Tibial nerve (tissue), 4 donors: ENCODE data around the gene ZNF586. TPM values are rescaled to one million over a fixed set of nuclear protein-coding genes. Genes with fewer than 3 reads are reported as not detected.
A peak's percentile ranks its signal among the peaks of the same experiment; 100 is the strongest.
"Not testable (repeated sequence)": the region's sequence is repeated elsewhere in the genome, so short reads cannot be mapped to it uniquely, and the experiment has no call there.

Experiments
- DNase-seq, 2 donors: peaks; one replicate each; pipeline ENCODE4 v3.0.0-alpha.2; 2019; ENCODE audit warnings: low spot score in 2 of 2
- H3K27ac ChIP-seq, 4 donors: fragments of 200-600 bp; sonication (generic) in 3 of 4; one replicate each; pipeline ENCODE4 v1.5.1; 2017 to 2019; ENCODE audit warnings: mild to moderate bottlenecking in 1 of 4
- H3K27me3 ChIP-seq, 2 donors: fragments of 200-600 bp; sonication (generic) in 1 of 2; one replicate each; pipeline versions ENCODE4 v1.5.1 to v1.6.0; 2017 to 2019
- H3K36me3 ChIP-seq, 3 donors: fragments of 200-600 bp; sonication (generic); one replicate each; pipeline ENCODE4 v1.5.1; 2018 to 2019
- H3K4me1 ChIP-seq, 4 donors: fragments of 200-600 bp; sonication (generic) in 3 of 4; one replicate each; pipeline ENCODE4 v1.5.1; 2017 to 2019
- H3K4me3 ChIP-seq, 4 donors: fragments of 200-600 bp; sonication (generic) in 3 of 4; one replicate each; pipeline ENCODE4 v1.5.1; 2017 to 2019; ENCODE audit warnings: mild to moderate bottlenecking in 1 of 4, moderate library complexity in 1 of 4
- H3K9me3 ChIP-seq, 4 donors: fragments of 200-600 bp; sonication (generic) in 3 of 4; one replicate each; pipeline ENCODE4 v1.5.1; 2017 to 2019
- CTCF ChIP-seq, 5 experiments: fragments of 200-600 bp in 3 of 5; fragments of 450-650 bp in 2 of 5; sonication (generic) in 3 of 5; IDR thresholded peaks; one replicate each; pipeline ENCODE4 v1.5.1; 2016 to 2019; ENCODE audit warnings: antibody characterized with exemption in 5 of 5, mild to moderate bottlenecking in 3 of 5, moderate library complexity in 2 of 5
- EP300 ChIP-seq, 2 donors: sonication (generic); formaldehyde crosslinking; IDR thresholded peaks; one replicate each; pipeline ENCODE4 v1.6.1; 2017; ENCODE audit warnings: antibody characterized with exemption in 2 of 2, mild to moderate bottlenecking in 1 of 2
- POLR2A ChIP-seq, 2 donors: fragments of 450-650 bp; IDR thresholded peaks; one replicate each; pipeline ENCODE4 v1.6.1; 2017; ENCODE audit warnings: antibody characterized with exemption in 2 of 2, mild to moderate bottlenecking in 2 of 2, moderate library complexity in 2 of 2
- WGBS, 2 donors: methylation state at CpG; one replicate each; pipeline ENCODE4 v1.1.5; 2018; 5-methylcytosine and 5-hydroxymethylcytosine counted together
- total RNA-seq, 4 donors: library from RNA; depleted of rRNA; stranded (reverse); fragments of >200 nt; gene quantifications; one replicate each; pipeline ENCODE4 v1.1.0, GENCODE V29; 2016

ZNF586 gene
- total RNA-seq, 4 donors from 2014 or later, result 7.9 to 18.8 (median 13.4) TPM

DNA sequence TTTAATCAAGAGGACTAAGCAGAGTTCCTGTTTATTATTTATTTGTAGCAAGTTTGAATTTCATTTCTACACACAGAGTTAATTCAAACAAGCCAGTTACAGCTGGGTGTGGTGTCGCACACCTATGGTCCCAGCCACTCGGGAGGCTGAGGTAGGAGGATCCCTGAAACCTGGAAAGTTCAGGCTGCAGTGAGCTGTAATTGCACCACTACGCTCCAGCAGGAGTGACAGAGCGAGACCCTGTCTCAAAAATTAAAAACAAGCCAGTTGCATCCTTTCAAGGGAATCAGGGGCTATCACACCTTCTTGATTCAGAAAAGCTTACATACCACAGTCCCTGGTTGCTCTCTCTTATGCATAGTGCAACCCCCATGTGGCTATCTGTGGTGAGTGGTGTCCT, 19.8 kb downstream of the ZNF586 start:
- TF ChIP-seq POLR2A (IDR thresholded peaks at IDR 0.05), result no peak
- no peak for TF ChIP-seq CTCF (IDR thresholded peaks at IDR 0.05)
- no peak for TF ChIP-seq EP300 (IDR thresholded peaks at IDR 0.05)
- no peaks in the 10 kb centered on the region for H3K4me1 ChIP-seq
- H3K27ac ChIP-seq, result no peak overlapping the region
- 95 to 96% methylated on average over 4 of the region's 4 CpGs for WGBS, 2 donors
- H3K9me3 ChIP-seq, result peaks cover 0 to 97% (median 26%) of the 10 kb centered on the region in 4 donors
- no peaks in the 10 kb centered on the region for H3K27me3 ChIP-seq
- H3K4me3 ChIP-seq, result no peak overlapping the region
- no peak for DNase-seq
- H3K36me3 ChIP-seq, result peaks cover 0 to 97% (median 0%) of the 10 kb centered on the region in 3 donors

GRCh38 chr19:57796580-57796979, 27.1 kb downstream of the ZNF586 start:
- not testable (repeated sequence) for H3K4me1 ChIP-seq, H3K27ac ChIP-seq, H3K27me3 ChIP-seq, H3K4me3 ChIP-seq, DNase-seq
- Histone ChIP-seq H3K36me3 (peaks cover 0 to 91% (median 0%) of the 10 kb centered on the region in 3 donors), H3K9me3 (peaks cover 0 to 81% (median 3%) of the 10 kb centered on the region in 4 donors)
- 89 to 100% methylated on average over 1 of the region's 1 CpG for WGBS, 2 donors

DNA sequence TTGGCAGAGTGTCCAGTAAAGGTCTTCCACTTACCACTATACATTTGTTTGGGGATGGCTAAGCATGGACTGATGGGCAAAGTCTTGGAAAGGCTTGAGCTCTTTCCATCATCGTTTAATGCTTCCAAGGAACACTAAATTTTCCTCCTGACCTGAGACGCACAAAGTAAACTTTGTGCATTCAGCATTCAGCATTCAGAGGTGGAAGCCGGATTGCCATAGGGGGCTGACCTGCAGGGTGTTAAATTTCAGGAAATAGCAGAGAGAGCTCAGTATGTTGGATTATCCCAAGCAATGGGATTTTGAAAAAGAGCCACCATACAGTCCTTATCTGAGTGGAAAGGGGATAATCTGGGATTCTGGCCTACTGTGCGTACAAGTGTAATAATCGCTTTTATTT, 31.2 kb downstream of the ZNF586 start:
- Histone ChIP-seq H3K4me3 (no peak overlapping the region), H3K27me3 (no peaks in the 10 kb centered on the region), H3K27ac (no peak overlapping the region), H3K9me3 (peaks cover 0 to 59% (median 0%) of the 10 kb centered on the region in 4 donors), H3K4me1 (peaks cover 0 to 15% (median 0%) of the 10 kb centered on the region in 4 donors), H3K36me3 (peaks cover 0 to 71% (median 0%) of the 10 kb centered on the region in 3 donors)
- TF ChIP-seq CTCF (IDR thresholded peaks at IDR 0.05) (no peak), EP300 (IDR thresholded peaks at IDR 0.05) (no peak), POLR2A (IDR thresholded peaks at IDR 0.05) (no peak)
- DNase-seq, result no peak
- 61 to 70% methylated on average over 5 of the region's 5 CpGs for WGBS, 2 donors

- Histone ChIP-seq H3K36me3 (peaks cover 0 to 71% (median 0%) of the 10 kb centered on the region in 3 donors), H3K9me3 (peaks cover 0 to 51% (median 0%) of the 10 kb centered on the region in 4 donors), H3K27me3 (no peaks in the 10 kb centered on the region), H3K27ac (no peak overlapping the region), H3K4me1 (peaks cover 0 to 15% (median 0%) of the 10 kb centered on the region in 4 donors), H3K4me3 (no peak overlapping the region)
- WGBS, 2 donors, result 87 to 93% methylated on average over 4 of the region's 4 CpGs
- TF ChIP-seq POLR2A (IDR thresholded peaks at IDR 0.05), result no peak
- DNase-seq, result no peak
Measured at GRCh38 chr19:57802269-57802668, 32.8 kb downstream of the ZNF586 start.

DNA sequence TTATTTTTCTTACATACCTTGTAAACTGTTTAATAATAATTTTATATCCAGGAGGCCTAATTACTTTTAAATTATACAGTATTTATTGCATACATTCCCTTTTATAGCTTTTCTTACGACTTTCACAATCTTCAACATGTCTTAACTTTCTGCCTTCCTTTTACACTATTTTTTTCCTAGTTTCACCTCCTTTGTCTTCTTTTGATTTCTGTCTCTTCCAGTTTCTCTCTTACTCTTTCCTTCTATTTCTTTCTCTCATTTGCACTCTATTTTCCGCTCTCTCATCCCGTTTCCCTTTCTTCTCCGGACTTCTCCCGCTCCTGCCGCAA, 33.8 kb downstream of the ZNF586 start:
- H3K9me3 ChIP-seq, result peaks cover 0 to 49% (median 0%) of the 10 kb centered on the region in 4 donors
- peak overlapping the region in 3 of 4 donors; percentile 35 to 72 (median 72) for H3K27ac ChIP-seq
- DNase-seq, result no peak
- H3K4me3 ChIP-seq, result peak overlapping the region; percentile 21 to 55 (median 41)
- H3K36me3 ChIP-seq, result peaks cover 0 to 74% (median 4%) of the 10 kb centered on the region in 3 donors
- TF ChIP-seq POLR2A (IDR thresholded peaks at IDR 0.05) (no peak), EP300 (IDR thresholded peaks at IDR 0.05) (no peak), CTCF (IDR thresholded peaks at IDR 0.05) (no peak)
- no peaks in the 10 kb centered on the region for H3K27me3 ChIP-seq
- 8 to 11% methylated on average over 6 of the region's 6 CpGs for WGBS, 2 donors
- peaks cover 0 to 15% (median 0%) of the 10 kb centered on the region in 4 donors for H3K4me1 ChIP-seq

DNA sequence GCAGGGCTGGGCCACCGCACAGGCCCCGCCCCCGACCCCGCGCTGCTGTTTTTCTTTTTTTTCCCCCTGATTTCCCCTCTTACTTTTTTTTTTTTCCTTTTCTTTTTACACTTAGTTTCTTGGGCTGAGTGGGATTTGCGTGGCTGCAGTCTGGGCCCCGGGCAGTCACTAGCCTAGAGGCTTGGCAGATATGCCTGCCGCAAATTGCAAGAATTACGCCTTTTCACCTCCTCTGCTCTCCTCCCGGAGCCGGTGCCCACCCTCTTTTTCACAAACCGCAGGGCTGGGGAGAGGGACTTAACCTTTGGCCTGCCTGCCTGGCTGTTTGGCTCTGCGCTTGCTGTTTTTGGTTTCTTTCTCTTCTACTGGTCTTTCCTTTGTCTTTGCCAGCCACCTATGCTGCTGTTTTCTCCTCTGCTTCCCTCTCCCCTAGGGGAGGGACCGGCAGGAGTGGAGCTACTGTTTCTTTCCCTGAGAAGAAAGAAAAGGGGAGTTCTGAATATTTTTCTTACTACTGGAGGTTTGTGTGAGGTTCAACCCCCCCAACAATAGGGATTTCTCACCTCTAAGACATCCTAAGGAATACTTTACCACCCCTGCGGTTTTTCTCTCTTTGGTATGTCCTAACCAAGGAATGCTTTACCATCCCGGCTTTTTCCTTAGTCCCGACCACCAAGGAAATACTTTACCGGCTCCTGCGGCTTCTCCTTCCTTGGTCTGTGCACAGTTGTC, 34.3 kb downstream of the ZNF586 start:
- no peaks in the 10 kb centered on the region for H3K27me3 ChIP-seq
- peaks cover 0 to 15% (median 0%) of the 10 kb centered on the region in 4 donors for H3K4me1 ChIP-seq
- DNase-seq, result no peak
- H3K27ac ChIP-seq, result peak overlapping the region in 3 of 4 donors; percentile 35 to 72 (median 72)
- TF ChIP-seq EP300 (IDR thresholded peaks at IDR 0.05) (no peak), CTCF (IDR thresholded peaks at IDR 0.05) (no peak), POLR2A (IDR thresholded peaks at IDR 0.05) (no peak)
- peak overlapping the region; percentile 21 to 55 (median 41) for H3K4me3 ChIP-seq
- peaks cover 0 to 48% (median 0%) of the 10 kb centered on the region in 4 donors for H3K9me3 ChIP-seq
- 3 to 4% methylated on average over 19 of the region's 19 CpGs for WGBS, 2 donors
- H3K36me3 ChIP-seq, result peaks cover 0 to 75% (median 4%) of the 10 kb centered on the region in 3 donors
